HG02840 (cell line): ENCODE data around the gene PI4KA.
"Not testable (repeated sequence)": the region's sequence is repeated elsewhere in the genome, so short reads cannot be mapped to it uniquely, and the experiment has no call there.

Experiments
- ATAC-seq: cut with Tn5 transposase; IDR thresholded peaks from one replicate; pipeline ENCODE4 v1.9.1; 2021; ENCODE audit warnings: mild to moderate bottlenecking, moderate library complexity, moderate number of reproducible peaks; ENCODE audit not compliant: unreplicated experiment, low FRiP score

PI4KA gene

GRCh38 chr22:20752104-20752741 lies 106.4 kb downstream of the PI4KA start:
- ATAC-seq: no peak

- no peak for ATAC-seq
Measured at GRCh38 chr22:20751185-20751851, 107.3 kb downstream of the PI4KA start.

GRCh38 chr22:20750461-20751184 lies 108.0 kb downstream of the PI4KA start:
- no peak for ATAC-seq

- no peak for ATAC-seq
Measured at GRCh38 chr22:20749453-20749852, 109.2 kb downstream of the PI4KA start.

GRCh38 chr22:20748731-20749428 lies 109.7 kb downstream of the PI4KA start:
- peak; percentile 59 for ATAC-seq

GRCh38 chr22:20748082-20748481 lies 110.5 kb downstream of the PI4KA start:
- ATAC-seq: no peak

GRCh38 chr22:20747223-20747622 lies 111.4 kb downstream of the PI4KA start:
- ATAC-seq: no peak

GRCh38 chr22:20746431-20747189 lies 112.0 kb downstream of the PI4KA start:
- ATAC-seq: no peak

- no peak for ATAC-seq
Measured at GRCh38 chr22:20745119-20745518, 113.5 kb downstream of the PI4KA start.

- no peak for ATAC-seq
Measured at GRCh38 chr22:20744456-20744855, 114.2 kb downstream of the PI4KA start.

GRCh38 chr22:20742764-20743163 lies 115.8 kb downstream of the PI4KA start:
- no peak for ATAC-seq

GRCh38 chr22:20741634-20742581 lies 116.7 kb downstream of the PI4KA start:
- ATAC-seq: no peak

GRCh38 chr22:20741008-20741633 lies 117.5 kb downstream of the PI4KA start:
- ATAC-seq: no peak

GRCh38 chr22:20740222-20740951 lies 118.2 kb downstream of the PI4KA start:
- ATAC-seq: no peak

- ATAC-seq: no peak
Measured at GRCh38 chr22:20738394-20739089, 120.1 kb downstream of the PI4KA start.

- ATAC-seq: not testable (repeated sequence)
Measured at GRCh38 chr22:20736891-20737290, 121.7 kb downstream of the PI4KA start.

- ATAC-seq: not testable (repeated sequence)
Measured at GRCh38 chr22:20735356-20736162, 123.1 kb downstream of the PI4KA start.
